GM10248 (cell line): ENCODE data around the gene MMD2.
"Not testable (repeated sequence)": the region's sequence is repeated elsewhere in the genome, so short reads cannot be mapped to it uniquely, and the experiment has no call there.

Experiments used
- CTCF ChIA-PET: fragments of 300-600 bp; sonication (Branson Sonifier 250); formaldehyde crosslinking; extraction: SDS; loops from one replicate; lab custom pipeline; 2021; ENCODE audit warnings: antibody characterized with exemption; lab: Yijun Ruan, JAX
- POLR2A ChIA-PET: fragments of 350-650 bp; sonication (Branson Sonifier 250); formaldehyde crosslinking; extraction: SDS; loops from one replicate; lab custom pipeline; 2020; ENCODE audit warnings: antibody characterized with exemption; lab: Yijun Ruan, JAX
- DNase-seq: peaks from one replicate; pipeline ENCODE4 v3.0.0; 2012; ENCODE audit errors: extremely low spot score
- CTCF ChIP-seq: IDR thresholded peaks from 2 replicates; pipeline ENCODE4 v1.5.1; 2012; ENCODE audit warnings: mild to moderate bottlenecking, low read depth; ENCODE audit errors: extremely low read depth, missing control alignments, control extremely low read depth

MMD2 gene

DNA sequence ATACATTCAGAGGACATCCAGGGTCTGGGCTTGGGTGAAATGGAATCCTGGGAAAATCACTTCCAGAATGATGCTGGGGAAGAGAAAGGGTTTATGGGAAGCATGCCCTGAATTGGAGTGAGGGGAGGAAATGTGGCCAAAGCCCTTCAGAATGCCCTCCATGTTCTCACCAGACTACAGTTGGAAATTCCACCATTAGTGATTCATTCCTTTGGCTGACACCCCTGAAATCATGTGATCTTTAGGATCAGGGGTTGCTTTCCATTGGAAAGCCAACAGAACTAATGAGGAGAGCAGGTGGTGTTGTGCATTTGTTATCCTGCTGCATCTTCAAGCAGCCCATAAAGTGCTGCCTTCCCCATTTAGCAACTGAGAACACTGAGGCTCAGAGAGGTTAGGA is 54.6 kb downstream of the MMD2 start:
- ChIA-PET POLR2A (no interaction called here), CTCF (no interaction called here)
- TF ChIP-seq CTCF: no peak
- no peak for DNase-seq

DNA sequence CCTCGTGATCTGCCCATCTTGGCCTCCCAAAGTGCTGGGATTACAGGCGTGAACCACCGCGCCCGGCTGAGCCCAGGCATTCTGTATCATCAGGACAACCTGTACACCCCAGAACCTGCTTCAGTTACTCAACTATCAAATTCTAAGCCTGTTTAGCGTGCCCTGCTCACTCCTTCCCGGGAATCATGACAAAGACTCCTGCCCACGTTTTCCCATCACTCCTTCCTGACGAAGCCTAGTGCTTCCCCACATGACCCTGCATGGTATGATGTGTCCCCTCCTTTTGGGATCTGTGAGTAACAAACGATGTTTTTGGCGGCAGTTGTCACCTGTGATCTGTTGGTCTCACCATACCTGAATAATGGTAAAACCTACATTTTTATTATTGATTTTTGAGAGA is 63.2 kb downstream of the MMD2 start:
- no peak for TF ChIP-seq CTCF
- DNase-seq: no peak
- POLR2A ChIA-PET: no interaction called here
- CTCF ChIA-PET: no interaction called here

DNA sequence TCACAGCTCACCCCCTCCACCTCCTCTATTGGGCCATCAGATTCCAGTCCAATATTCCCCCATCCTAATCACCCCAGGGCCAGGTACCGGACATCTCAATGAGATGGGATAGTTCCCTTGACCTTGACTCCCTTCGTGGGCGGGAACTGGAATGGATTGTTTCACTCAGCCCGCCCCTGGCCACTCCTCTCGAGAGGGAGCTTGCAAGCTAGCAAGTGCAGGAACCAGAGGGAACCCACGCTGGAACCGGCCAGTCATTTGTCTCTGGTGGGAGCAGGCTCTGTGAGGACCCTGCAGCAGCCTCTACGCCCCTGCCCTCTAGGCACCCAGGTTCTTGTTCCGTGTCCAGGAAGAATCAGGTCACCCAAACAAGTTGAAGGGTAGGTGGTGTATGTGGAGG is 64.5 kb downstream of the MMD2 start:
- POLR2A ChIA-PET: no interaction called here
- TF ChIP-seq CTCF: no peak
- no peak for DNase-seq
- CTCF ChIA-PET: no interaction called here

DNA sequence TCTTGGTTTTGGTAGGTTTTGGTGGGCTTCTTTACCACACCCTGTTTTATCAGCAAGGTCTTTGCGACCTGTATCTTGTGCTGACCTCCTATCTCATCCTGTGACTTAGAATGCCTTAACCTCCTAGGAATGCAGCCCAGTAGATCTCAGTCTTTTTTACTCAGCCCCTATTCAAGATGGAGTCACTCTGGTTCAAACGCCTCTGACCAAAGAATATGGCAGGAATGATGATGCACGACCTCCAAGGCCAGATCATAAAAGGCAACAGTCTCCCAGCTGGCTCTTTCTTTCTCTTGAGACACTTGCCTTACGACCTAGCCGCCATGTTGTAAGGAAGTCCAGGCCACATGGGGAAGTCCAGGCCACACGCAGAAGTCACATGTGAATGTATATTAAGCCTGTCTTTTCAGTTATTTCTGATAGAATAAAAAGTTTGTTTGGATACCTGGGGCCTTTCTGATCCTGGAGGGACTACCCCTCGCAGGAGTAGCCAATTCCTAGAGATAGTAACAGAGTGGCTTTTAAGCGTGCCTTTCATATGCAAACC is 65.0 kb downstream of the MMD2 start:
- CTCF ChIA-PET: no interaction called here
- no peak for TF ChIP-seq CTCF
- POLR2A ChIA-PET: no interaction called here

GRCh38 chr7:4893188-4893587 is 65.8 kb downstream of the MMD2 start:
- DNase-seq, CTCF ChIA-PET, POLR2A ChIA-PET: not testable (repeated sequence)

More for the DNA sequence above, 65.0 kb downstream of the MMD2 start:
- DNase-seq: no peak

DNA sequence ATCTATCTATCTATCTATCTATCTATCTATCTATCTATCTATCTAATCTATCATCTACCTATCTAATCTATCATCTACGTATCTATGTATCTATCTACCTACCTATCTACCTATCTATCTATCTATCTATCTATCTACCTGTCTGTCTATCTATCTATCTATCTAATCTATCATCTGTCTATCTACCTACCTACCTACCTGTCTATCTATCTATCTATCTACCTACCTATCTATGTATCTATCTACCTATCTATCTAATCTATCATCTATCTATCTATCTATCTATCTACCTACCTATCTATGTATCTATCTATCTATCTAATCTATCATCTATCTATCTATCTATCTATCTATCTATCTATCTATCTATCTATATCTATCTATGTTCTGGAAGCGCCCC is 67.5 kb downstream of the MMD2 start:
- POLR2A ChIA-PET, DNase-seq: not testable (repeated sequence)
- CTCF ChIA-PET: interaction anchor here (1.5 kb wide), 1 partner anchor 99 kb away, joined by 3 read pairs; no protein-coding TSS in a partner anchor

DNA sequence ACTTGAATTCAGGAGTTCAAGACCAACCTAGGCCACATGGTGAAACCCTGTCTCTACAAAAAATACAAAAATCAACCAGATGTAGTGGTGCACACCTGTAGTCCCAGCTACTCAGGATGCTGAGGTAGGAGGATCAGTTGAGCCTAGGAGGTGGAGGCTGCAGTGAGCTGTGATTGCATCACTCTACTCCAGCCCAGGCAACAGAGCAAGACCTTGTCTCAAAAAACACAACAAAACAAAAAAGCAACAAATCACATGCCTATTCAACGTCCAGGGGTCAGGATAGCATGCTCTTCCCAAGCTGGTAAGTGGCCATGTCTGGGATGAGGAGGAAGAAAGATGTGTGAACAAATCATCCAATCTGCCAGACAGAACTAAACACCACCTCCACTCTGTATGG is 69.3 kb downstream of the MMD2 start:
- no peak for DNase-seq
- ChIA-PET POLR2A (no interaction called here), CTCF (interaction anchor here (1.0 to 1.4 kb wide), 2 partner anchors 9 to 22 kb away, joined by 3 read pairs; no protein-coding TSS in a partner anchor)
- no peak for TF ChIP-seq CTCF

- no peak for TF ChIP-seq CTCF
These were observed 70.8 kb downstream of the MMD2 start for GRCh38 chr7:4888161-4888560.

More at GRCh38 chr7:4888161-4888560, 70.8 kb downstream of the MMD2 start:
- ChIA-PET POLR2A (no interaction called here), CTCF (interaction anchor here (1.4 kb wide), 1 partner anchor 8 kb away, joined by 3 read pairs; no protein-coding TSS in a partner anchor)
- DNase-seq: no peak
